ENCODE results near the gene SASH1. TPM values are rescaled to one million over a fixed set of nuclear protein-coding genes. Genes with fewer than 3 reads are reported as not detected.

The SASH1 gene
- total RNA-seq, 1 experiment from 2014 or later: 27.4 TPM

DNA sequence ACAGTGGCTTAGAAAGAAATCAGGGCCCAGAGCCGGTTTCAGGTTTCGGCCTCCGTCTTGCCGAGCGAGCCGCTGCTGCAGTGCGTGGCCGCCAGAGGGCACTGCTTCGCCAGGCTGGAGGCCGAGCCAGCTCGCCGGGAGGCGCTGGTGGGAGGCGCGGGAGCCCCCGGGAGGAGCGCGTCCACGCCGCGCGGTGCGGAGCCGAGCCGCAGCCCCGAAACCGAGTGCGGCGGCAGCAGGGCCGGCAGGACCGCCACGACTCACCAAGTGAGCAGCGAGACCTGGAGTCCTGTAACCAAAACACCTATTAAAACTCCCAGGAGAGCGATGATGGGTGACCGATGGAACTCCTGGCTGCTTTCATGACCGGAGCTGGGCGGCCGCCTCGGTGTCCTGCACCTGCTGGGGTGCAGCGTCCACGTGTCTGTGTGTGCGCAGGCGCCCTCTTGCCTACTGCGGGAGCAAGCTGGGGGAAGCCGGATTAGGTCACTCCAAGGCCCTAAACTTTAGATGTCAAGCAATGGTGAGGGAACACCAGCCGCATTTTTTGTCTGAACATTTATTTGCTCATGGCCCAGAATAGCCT is 217.3 kb downstream of the SASH1 start:
- ChIA-PET POLR2A (no interaction called here), CTCF (interaction anchor here (0.6 to 3.2 kb wide), 28 partner anchors 9 to 872 kb away, joined by 3 to 32 read pairs (median 4); no protein-coding TSS in a partner anchor)
- DNase-seq (ENCODE audit: low spot score): peak; percentile 85
- Mint-ChIP-seq H3K4me3 (peak overlapping the region; percentile 36; the same call in 1 of the 2 replicates), H3K27me3 (ENCODE audit: low read depth) (peaks cover 21% of the 10 kb centered on the region), H3K36me3 (peaks cover 14% of the 10 kb centered on the region), H3K4me1 (0 out of 2 replicates have a peak, but pooled peaks cover 6% of the 10 kb centered on the region), H3K27ac (no peak overlapping the region), H3K9me3 (peaks cover 27% of the 10 kb centered on the region)
- peak; percentile 86 for ATAC-seq
- TF ChIP-seq, protein P1, sequence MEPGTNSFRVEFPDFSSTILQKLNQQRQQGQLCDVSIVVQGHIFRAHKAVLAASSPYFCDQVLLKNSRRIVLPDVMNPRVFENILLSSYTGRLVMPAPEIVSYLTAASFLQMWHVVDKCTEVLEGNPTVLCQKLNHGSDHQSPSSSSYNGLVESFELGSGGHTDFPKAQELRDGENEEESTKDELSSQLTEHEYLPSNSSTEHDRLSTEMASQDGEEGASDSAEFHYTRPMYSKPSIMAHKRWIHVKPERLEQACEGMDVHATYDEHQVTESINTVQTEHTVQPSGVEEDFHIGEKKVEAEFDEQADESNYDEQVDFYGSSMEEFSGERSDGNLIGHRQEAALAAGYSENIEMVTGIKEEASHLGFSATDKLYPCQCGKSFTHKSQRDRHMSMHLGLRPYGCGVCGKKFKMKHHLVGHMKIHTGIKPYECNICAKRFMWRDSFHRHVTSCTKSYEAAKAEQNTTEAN (CRISPR knock-in tag; IDR thresholded peaks at IDR 0.05): no peak
- no peak for TF ChIP-seq NR3C1 (CRISPR knock-in tag; conservative IDR thresholded peaks at IDR 0.05; ENCODE audit: low read depth)
- TF ChIP-seq OVOL2 (CRISPR knock-in tag; IDR thresholded peaks at IDR 0.05; ENCODE audit: borderline replicate concordance): no peak
- TF ChIP-seq ESRRA (CRISPR knock-in tag; IDR thresholded peaks at IDR 0.05; ENCODE audit: borderline replicate concordance): peak; percentile 43; the same call in 1 of the 2 replicates
- TF ChIP-seq SMAD4 (CRISPR knock-in tag; IDR thresholded peaks at IDR 0.05): no peak
- TF ChIP-seq, protein P2, sequence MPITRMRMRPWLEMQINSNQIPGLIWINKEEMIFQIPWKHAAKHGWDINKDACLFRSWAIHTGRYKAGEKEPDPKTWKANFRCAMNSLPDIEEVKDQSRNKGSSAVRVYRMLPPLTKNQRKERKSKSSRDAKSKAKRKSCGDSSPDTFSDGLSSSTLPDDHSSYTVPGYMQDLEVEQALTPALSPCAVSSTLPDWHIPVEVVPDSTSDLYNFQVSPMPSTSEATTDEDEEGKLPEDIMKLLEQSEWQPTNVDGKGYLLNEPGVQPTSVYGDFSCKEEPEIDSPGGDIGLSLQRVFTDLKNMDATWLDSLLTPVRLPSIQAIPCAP (CRISPR knock-in tag; IDR thresholded peaks at IDR 0.05): 0 out of 2 replicates have a peak, but pooled peaks have one; percentile 48
- no peak for TF ChIP-seq TEAD4 (CRISPR knock-in tag; IDR thresholded peaks at IDR 0.05)
- TF ChIP-seq IRF2 (CRISPR knock-in tag; IDR thresholded peaks at IDR 0.05; ENCODE audit: borderline replicate concordance, low read depth): no peak
- TF ChIP-seq, protein P3, sequence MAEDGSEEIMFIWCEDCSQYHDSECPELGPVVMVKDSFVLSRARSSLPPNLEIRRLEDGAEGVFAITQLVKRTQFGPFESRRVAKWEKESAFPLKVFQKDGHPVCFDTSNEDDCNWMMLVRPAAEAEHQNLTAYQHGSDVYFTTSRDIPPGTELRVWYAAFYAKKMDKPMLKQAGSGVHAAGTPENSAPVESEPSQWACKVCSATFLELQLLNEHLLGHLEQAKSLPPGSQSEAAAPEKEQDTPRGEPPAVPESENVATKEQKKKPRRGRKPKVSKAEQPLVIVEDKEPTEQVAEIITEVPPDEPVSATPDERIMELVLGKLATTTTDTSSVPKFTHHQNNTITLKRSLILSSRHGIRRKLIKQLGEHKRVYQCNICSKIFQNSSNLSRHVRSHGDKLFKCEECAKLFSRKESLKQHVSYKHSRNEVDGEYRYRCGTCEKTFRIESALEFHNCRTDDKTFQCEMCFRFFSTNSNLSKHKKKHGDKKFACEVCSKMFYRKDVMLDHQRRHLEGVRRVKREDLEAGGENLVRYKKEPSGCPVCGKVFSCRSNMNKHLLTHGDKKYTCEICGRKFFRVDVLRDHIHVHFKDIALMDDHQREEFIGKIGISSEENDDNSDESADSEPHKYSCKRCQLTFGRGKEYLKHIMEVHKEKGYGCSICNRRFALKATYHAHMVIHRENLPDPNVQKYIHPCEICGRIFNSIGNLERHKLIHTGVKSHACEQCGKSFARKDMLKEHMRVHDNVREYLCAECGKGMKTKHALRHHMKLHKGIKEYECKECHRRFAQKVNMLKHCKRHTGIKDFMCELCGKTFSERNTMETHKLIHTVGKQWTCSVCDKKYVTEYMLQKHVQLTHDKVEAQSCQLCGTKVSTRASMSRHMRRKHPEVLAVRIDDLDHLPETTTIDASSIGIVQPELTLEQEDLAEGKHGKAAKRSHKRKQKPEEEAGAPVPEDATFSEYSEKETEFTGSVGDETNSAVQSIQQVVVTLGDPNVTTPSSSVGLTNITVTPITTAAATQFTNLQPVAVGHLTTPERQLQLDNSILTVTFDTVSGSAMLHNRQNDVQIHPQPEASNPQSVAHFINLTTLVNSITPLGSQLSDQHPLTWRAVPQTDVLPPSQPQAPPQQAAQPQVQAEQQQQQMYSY (CRISPR knock-in tag; IDR thresholded peaks at IDR 0.05): no peak
- no peak for TF ChIP-seq EMX1 (CRISPR knock-in tag; IDR thresholded peaks at IDR 0.05)
- TF ChIP-seq ZNF219 (CRISPR knock-in tag; IDR thresholded peaks at IDR 0.05; ENCODE audit: borderline replicate concordance): no peak
- TF ChIP-seq JUN (CRISPR knock-in tag; IDR thresholded peaks at IDR 0.05): no peak
- TF ChIP-seq, protein P4, sequence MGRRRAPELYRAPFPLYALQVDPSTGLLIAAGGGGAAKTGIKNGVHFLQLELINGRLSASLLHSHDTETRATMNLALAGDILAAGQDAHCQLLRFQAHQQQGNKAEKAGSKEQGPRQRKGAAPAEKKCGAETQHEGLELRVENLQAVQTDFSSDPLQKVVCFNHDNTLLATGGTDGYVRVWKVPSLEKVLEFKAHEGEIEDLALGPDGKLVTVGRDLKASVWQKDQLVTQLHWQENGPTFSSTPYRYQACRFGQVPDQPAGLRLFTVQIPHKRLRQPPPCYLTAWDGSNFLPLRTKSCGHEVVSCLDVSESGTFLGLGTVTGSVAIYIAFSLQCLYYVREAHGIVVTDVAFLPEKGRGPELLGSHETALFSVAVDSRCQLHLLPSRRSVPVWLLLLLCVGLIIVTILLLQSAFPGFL (CRISPR knock-in tag; IDR thresholded peaks at IDR 0.05; ENCODE audit: borderline replicate concordance): no peak
- TF ChIP-seq, protein P5, sequence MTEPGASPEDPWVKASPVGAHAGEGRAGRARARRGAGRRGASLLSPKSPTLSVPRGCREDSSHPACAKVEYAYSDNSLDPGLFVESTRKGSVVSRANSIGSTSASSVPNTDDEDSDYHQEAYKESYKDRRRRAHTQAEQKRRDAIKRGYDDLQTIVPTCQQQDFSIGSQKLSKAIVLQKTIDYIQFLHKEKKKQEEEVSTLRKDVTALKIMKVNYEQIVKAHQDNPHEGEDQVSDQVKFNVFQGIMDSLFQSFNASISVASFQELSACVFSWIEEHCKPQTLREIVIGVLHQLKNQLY (CRISPR knock-in tag; IDR thresholded peaks at IDR 0.05): peak; percentile 61; the same call in 1 of the 2 replicates
- no peak for TF ChIP-seq FOXJ3 (CRISPR knock-in tag; IDR thresholded peaks at IDR 0.05; ENCODE audit: borderline replicate concordance)
- TF ChIP-seq, protein P6, sequence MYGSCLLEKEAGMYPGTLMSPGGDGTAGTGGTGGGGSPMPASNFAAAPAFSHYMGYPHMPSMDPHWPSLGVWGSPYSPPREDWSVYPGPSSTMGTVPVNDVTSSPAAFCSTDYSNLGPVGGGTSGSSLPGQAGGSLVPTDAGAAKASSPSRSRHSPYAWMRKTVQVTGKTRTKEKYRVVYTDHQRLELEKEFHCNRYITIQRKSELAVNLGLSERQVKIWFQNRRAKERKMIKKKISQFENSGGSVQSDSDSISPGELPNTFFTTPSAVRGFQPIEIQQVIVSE (CRISPR knock-in tag; IDR thresholded peaks at IDR 0.05; ENCODE audit: borderline replicate concordance): no peak
- no peak for TF ChIP-seq MXD4 (CRISPR knock-in tag; IDR thresholded peaks at IDR 0.05; ENCODE audit: borderline replicate concordance)
- TF ChIP-seq, protein P7, sequence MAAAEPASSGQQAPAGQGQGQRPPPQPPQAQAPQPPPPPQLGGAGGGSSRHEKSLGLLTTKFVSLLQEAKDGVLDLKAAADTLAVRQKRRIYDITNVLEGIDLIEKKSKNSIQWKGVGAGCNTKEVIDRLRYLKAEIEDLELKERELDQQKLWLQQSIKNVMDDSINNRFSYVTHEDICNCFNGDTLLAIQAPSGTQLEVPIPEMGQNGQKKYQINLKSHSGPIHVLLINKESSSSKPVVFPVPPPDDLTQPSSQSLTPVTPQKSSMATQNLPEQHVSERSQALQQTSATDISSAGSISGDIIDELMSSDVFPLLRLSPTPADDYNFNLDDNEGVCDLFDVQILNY (CRISPR knock-in tag; IDR thresholded peaks at IDR 0.05): no peak
- peak; percentile 62; the same call in 1 of the 2 replicates for TF ChIP-seq ZNF317 (CRISPR knock-in tag; IDR thresholded peaks at IDR 0.05; ENCODE audit: borderline replicate concordance, low read depth)
- TF ChIP-seq, protein P8, sequence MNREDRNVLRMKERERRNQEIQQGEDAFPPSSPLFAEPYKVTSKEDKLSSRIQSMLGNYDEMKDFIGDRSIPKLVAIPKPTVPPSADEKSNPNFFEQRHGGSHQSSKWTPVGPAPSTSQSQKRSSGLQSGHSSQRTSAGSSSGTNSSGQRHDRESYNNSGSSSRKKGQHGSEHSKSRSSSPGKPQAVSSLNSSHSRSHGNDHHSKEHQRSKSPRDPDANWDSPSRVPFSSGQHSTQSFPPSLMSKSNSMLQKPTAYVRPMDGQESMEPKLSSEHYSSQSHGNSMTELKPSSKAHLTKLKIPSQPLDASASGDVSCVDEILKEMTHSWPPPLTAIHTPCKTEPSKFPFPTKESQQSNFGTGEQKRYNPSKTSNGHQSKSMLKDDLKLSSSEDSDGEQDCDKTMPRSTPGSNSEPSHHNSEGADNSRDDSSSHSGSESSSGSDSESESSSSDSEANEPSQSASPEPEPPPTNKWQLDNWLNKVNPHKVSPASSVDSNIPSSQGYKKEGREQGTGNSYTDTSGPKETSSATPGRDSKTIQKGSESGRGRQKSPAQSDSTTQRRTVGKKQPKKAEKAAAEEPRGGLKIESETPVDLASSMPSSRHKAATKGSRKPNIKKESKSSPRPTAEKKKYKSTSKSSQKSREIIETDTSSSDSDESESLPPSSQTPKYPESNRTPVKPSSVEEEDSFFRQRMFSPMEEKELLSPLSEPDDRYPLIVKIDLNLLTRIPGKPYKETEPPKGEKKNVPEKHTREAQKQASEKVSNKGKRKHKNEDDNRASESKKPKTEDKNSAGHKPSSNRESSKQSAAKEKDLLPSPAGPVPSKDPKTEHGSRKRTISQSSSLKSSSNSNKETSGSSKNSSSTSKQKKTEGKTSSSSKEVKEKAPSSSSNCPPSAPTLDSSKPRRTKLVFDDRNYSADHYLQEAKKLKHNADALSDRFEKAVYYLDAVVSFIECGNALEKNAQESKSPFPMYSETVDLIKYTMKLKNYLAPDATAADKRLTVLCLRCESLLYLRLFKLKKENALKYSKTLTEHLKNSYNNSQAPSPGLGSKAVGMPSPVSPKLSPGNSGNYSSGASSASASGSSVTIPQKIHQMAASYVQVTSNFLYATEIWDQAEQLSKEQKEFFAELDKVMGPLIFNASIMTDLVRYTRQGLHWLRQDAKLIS (CRISPR knock-in tag; IDR thresholded peaks at IDR 0.05; ENCODE audit: borderline replicate concordance): no peak
- no peak for TF ChIP-seq ZNF416 (CRISPR knock-in tag; IDR thresholded peaks at IDR 0.05)
- no peak for TF ChIP-seq CREB1 (CRISPR knock-in tag; IDR thresholded peaks at IDR 0.05)
- no peak for TF ChIP-seq NFYB (CRISPR knock-in tag; conservative IDR thresholded peaks at IDR 0.05; ENCODE audit: low read depth)
- TF ChIP-seq ZNF396 (CRISPR knock-in tag; IDR thresholded peaks at IDR 0.05; ENCODE audit: borderline replicate concordance): no peak

Data from WTC11 (cell line).